Esophagus muscularis mucosa (tissue), 4 donors: ENCODE results near the gene TRAPPC2L. TPM values are rescaled to one million over a fixed set of nuclear protein-coding genes. Genes with fewer than 3 reads are reported as not detected.

ENCODE experiments used
- DNase-seq: peaks from one replicate; pipeline ENCODE4 v3.0.0-alpha.2; 2017; ENCODE audit errors: extremely low spot score
- H3K27ac ChIP-seq, 4 donors: fragments of 200-600 bp; sonication (generic); replicated peaks in 1 of 4; 1 replicate in 3 of 4; 2 replicates in 1 of 4; pipeline ENCODE4 v1.5.1; 2016 to 2019; ENCODE audit warnings: mild to moderate bottlenecking in 1 of 4
- H3K27me3 ChIP-seq, 4 donors: fragments of 200-600 bp; sonication (generic); one replicate each; pipeline versions ENCODE4 v1.5.1 to v1.6.0; 2016 to 2019
- H3K36me3 ChIP-seq, 4 donors: fragments of 200-600 bp; sonication (generic); one replicate each; pipeline ENCODE4 v1.5.1; 2016 to 2019
- H3K4me1 ChIP-seq, 4 donors: fragments of 200-600 bp; sonication (generic); one replicate each; pipeline ENCODE4 v1.5.1; 2016 to 2019
- H3K4me3 ChIP-seq, 4 donors: fragments of 200-600 bp; sonication (generic); 1 replicate in 2 of 4; 2 replicates in 2 of 4; pipeline ENCODE4 v1.5.1; 2016 to 2019; ENCODE audit warnings: mild to moderate bottlenecking in 4 of 4, moderate library complexity in 1 of 4
- H3K9me3 ChIP-seq, 4 donors: fragments of 200-600 bp; sonication (generic); 1 replicate in 3 of 4; 2 replicates in 1 of 4; pipeline ENCODE4 v1.5.1; 2016 to 2019
- EP300 ChIP-seq: sonication (generic); formaldehyde crosslinking; IDR thresholded peaks from one replicate; pipeline ENCODE4 v1.6.1; 2017; ENCODE audit warnings: antibody characterized with exemption
- POLR2A ChIP-seq: fragments of 450-650 bp; IDR thresholded peaks from one replicate; pipeline ENCODE4 v1.6.1; 2017; ENCODE audit warnings: antibody characterized with exemption, moderate library complexity, mild to moderate bottlenecking, low read depth
- POLR2AphosphoS5 ChIP-seq, 2 donors: sonication (generic); formaldehyde crosslinking; IDR thresholded peaks; one replicate each; pipeline ENCODE4 v1.6.1; 2017; ENCODE audit warnings: antibody characterized with exemption in 2 of 2
- WGBS: methylation state at CpG from one replicate; pipeline ENCODE4 v1.1.5; 2018; 5-methylcytosine and 5-hydroxymethylcytosine counted together
- intact Hi-C: fragments of 100-400 bp; cut with DNase I; formaldehyde crosslinking; loops from one replicate; pipeline ENCODE4 v1.15.1; 2023
- total RNA-seq, 4 donors: library from RNA; depleted of rRNA; stranded (reverse); fragments of >200 nt; gene quantifications; one replicate each; pipeline versions ENCODE4 v1.1.0 to v1.2.1, GENCODE V29; 2016
- TF ChIP-seq, protein P1 (sequence below), 3 experiments: fragments of 200-600 bp in 2 of 3; fragments of 450-650 bp in 1 of 3; sonication (generic) in 2 of 3; IDR thresholded peaks; one replicate each; pipeline ENCODE4 v1.5.1; 2017 to 2019; ENCODE audit warnings: antibody characterized with exemption in 3 of 3, mild to moderate bottlenecking in 2 of 3, moderate library complexity in 1 of 3

TRAPPC2L gene
- total RNA-seq, 4 donors from 2014 or later, result 22.9 to 35.8 (median 29.6) TPM

GRCh38 chr16:88865310-88865709, 8.4 kb downstream of the TRAPPC2L start:
- H3K27me3 ChIP-seq, result peaks cover 0 to 44% (median 0%) of the 10 kb centered on the region in 4 donors
- DNase-seq, result no peak
- H3K4me1 ChIP-seq, result no peaks in the 10 kb centered on the region
- no peak overlapping the region for H3K4me3 ChIP-seq
- intact Hi-C loops, result no loop called here
- no peak for TF ChIP-seq POLR2AphosphoS5 (IDR thresholded peaks at IDR 0.05)
- no peak for TF ChIP-seq POLR2A
- TF ChIP-seq, protein P1, sequence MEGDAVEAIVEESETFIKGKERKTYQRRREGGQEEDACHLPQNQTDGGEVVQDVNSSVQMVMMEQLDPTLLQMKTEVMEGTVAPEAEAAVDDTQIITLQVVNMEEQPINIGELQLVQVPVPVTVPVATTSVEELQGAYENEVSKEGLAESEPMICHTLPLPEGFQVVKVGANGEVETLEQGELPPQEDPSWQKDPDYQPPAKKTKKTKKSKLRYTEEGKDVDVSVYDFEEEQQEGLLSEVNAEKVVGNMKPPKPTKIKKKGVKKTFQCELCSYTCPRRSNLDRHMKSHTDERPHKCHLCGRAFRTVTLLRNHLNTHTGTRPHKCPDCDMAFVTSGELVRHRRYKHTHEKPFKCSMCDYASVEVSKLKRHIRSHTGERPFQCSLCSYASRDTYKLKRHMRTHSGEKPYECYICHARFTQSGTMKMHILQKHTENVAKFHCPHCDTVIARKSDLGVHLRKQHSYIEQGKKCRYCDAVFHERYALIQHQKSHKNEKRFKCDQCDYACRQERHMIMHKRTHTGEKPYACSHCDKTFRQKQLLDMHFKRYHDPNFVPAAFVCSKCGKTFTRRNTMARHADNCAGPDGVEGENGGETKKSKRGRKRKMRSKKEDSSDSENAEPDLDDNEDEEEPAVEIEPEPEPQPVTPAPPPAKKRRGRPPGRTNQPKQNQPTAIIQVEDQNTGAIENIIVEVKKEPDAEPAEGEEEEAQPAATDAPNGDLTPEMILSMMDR (IDR thresholded peaks at IDR 0.05), result no peak
- TF ChIP-seq EP300, result no peak
- 83% methylated on average over 7 of the region's 14 CpGs for whole genome bisulfite sequencing
- peaks cover 18 to 34% (median 29%) of the 10 kb centered on the region in 4 donors for H3K36me3 ChIP-seq
- no peaks in the 10 kb centered on the region for H3K9me3 ChIP-seq
- H3K27ac ChIP-seq, result no peak overlapping the region

DNA sequence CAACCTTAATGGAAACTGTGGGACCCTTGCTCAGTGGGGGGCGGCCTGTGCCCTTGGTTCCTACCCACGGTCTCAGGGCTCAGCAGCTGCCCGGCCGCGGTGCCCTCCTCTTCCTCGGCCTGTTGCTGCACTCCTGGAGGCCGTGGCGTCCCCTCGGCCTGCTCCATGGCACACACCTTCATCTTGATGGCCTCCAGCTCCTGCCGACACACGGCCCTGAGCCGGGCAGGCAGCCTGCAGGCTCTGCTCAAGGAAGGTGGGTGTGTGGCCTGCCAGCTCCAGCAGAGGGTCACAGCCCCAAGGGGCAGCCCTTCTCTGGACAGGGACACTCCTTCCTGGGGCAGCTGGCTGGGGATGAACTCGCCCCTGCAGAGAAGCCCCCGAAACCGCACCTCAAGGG, 8.8 kb downstream of the TRAPPC2L start:
- no peaks in the 10 kb centered on the region for H3K4me1 ChIP-seq
- no peak overlapping the region for H3K27ac ChIP-seq
- H3K4me3 ChIP-seq, result no peak overlapping the region
- TF ChIP-seq POLR2A (no peak), POLR2AphosphoS5 (IDR thresholded peaks at IDR 0.05) (no peak)
- 83% methylated on average over 8 of the region's 15 CpGs for WGBS
- H3K36me3 ChIP-seq, result peaks cover 14 to 30% (median 24%) of the 10 kb centered on the region in 4 donors
- DNase-seq, result no peak
- intact Hi-C loops, result no loop called here
- peaks cover 0 to 49% (median 0%) of the 10 kb centered on the region in 4 donors for H3K27me3 ChIP-seq
- no peaks in the 10 kb centered on the region for H3K9me3 ChIP-seq

DNA sequence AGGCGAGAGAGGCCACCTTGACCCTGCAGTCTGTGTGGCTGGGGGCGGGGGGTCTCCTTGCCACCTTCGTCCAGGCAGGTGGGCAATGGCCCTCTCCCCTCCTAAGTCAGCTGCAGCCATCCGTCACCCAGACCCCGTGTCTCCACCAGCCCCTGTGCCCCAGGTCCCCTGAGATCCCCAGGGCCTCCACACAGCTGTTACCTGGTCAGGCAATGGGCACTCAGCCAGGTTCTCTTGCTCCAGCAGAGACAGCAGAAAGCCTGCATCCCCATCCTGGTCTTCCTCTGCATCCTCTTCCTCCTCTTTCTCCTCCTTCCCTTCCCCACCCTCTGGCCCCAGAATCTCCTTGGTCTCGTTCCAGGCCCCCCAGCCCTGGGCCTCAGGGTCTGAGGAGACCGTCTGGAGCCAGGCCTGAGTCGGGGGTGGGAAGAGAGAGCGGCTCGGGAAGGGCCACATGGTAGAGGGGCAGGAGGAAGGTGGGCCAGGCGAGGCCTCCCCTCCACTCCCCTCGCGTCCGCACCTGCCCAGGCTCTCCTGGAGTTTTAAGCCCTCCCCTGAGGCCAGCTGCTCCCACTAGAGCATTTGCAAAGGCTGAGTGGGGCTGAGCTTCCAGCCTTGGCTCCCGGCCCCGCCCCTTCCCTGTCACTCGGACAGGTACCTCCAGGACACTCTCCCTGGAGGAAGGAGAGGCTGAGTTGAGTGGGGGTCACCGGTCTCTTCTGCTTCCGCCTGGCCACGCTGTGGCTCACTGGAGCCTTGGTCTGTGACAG, 9.4 kb downstream of the TRAPPC2L start, which contains the start of gene PABPN1L:
Gene PABPN1L (minus strand): TSS at position 510 of the 770 bp plus-strand sequence. CDS start 54 bp downstream, at position 456.
- Histone ChIP-seq H3K9me3 (no peaks in the 10 kb centered on the region), H3K27me3 (peaks cover 0 to 55% (median 2%) of the 10 kb centered on the region in 4 donors)
- intact Hi-C loops, result no loop called here

DNA sequence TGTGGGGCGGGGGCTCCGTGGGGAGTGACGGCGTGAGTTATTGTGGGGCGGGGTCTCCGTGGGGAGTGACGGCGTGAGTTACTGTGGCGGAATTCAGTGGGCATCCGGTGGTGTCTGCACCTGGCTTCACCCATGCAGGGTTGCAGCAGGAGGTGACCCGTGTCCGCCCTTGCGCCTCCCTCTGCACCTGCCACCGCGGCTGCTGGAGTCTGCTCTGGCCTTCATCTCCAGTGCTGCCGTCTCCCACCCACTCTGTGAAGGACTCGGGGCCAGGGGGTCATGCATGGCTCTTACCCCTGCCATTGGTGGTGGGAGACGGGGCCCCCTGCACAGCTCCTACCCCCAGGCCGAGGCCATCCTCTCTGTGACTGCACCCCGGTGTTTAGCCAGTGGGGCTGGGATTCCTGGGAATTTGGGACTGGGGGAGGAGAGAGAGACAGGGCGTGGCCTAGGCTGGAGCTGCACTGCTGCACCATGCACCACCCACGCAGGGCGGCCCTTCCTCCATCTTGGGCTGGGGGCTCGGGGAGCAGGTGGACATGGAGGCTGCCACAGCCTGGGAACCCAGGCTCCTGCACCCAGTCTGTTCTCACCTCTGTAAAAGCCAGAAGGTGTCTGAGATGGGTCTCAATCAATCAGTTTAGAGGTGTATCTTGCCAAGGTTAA, 10.8 kb downstream of the TRAPPC2L start:
- Histone ChIP-seq H3K4me1 (peaks cover 0 to 9% (median 0%) of the 10 kb centered on the region in 4 donors), H3K36me3 (peaks cover 0 to 10% (median 5%) of the 10 kb centered on the region in 4 donors), H3K4me3 (no peak overlapping the region), H3K27me3 (peaks cover 0 to 68% (median 3%) of the 10 kb centered on the region in 4 donors), H3K9me3 (no peaks in the 10 kb centered on the region), H3K27ac (no peak overlapping the region)
- WGBS, result 95% methylated on average over 17 of the region's 24 CpGs
- DNase-seq, result no peak
- TF ChIP-seq EP300 (no peak), POLR2A (no peak), POLR2AphosphoS5 (IDR thresholded peaks at IDR 0.05) (no peak)
- TF ChIP-seq, protein P1 (IDR thresholded peaks at IDR 0.05), result no peak
- intact Hi-C loops, result no loop called here

More for the DNA sequence above, 9.4 kb downstream of the TRAPPC2L start, which contains the start of gene PABPN1L:
- no peak for DNase-seq
- no peak within 1 kb of the TSS for H3K4me3 ChIP-seq
- H3K27ac ChIP-seq, result no peak within 1 kb of the TSS
- H3K4me1 ChIP-seq, result peaks cover 0 to 5% (median 0%) of the 10 kb centered on the region in 4 donors
- WGBS, result 75% methylated on average over 11 of the region's 20 CpGs
- TF ChIP-seq POLR2A (no peak), EP300 (no peak), POLR2AphosphoS5 (IDR thresholded peaks at IDR 0.05) (no peak)
- TF ChIP-seq, protein P1 (IDR thresholded peaks at IDR 0.05), result no peak
- peaks cover 8 to 24% (median 18%) of the 10 kb centered on the region in 4 donors for H3K36me3 ChIP-seq
